A549 (cell line): ENCODE measurements around the gene RCBTB2.

Source experiments
- ELK1 ChIP-seq: fragments of 150-350 bp; IDR thresholded peaks from 2 replicates; pipeline ENCODE4 v1.6.1; 2014; ENCODE audit warnings: low read depth, mild to moderate bottlenecking, low read length
- POLR2A ChIP-seq: IDR thresholded peaks from 2 replicates; pipeline ENCODE4 v1.6.1; 2012; ENCODE audit warnings: mild to moderate bottlenecking, low read length
- TF ChIP-seq, protein P1 (sequence below): fragments of >200 bp; sonication (Bioruptor Twin); formaldehyde crosslinking; IDR thresholded peaks from 3 replicates; pipeline ENCODE4 v1.5.1; 2016

DNA sequence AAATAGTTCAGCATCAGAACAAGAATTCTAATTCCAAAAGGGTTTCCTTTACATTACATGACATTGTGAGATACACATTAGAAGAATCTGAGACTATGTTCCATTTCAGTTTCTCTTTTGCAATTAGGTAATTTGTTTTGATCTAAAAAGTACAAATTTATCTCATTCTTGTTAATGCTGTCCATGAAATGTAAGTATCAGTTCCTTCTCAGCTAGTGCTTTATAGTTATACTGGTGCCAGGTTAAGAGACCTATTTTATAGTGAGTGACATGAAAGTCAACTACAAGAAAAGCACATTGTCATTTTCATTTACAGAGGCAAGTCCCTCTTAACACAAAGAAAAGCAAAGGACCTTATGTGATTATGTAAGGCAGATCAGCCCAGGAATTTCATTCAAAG is 43.9 kb downstream of the RCBTB2 start:
- TF ChIP-seq, protein P1, sequence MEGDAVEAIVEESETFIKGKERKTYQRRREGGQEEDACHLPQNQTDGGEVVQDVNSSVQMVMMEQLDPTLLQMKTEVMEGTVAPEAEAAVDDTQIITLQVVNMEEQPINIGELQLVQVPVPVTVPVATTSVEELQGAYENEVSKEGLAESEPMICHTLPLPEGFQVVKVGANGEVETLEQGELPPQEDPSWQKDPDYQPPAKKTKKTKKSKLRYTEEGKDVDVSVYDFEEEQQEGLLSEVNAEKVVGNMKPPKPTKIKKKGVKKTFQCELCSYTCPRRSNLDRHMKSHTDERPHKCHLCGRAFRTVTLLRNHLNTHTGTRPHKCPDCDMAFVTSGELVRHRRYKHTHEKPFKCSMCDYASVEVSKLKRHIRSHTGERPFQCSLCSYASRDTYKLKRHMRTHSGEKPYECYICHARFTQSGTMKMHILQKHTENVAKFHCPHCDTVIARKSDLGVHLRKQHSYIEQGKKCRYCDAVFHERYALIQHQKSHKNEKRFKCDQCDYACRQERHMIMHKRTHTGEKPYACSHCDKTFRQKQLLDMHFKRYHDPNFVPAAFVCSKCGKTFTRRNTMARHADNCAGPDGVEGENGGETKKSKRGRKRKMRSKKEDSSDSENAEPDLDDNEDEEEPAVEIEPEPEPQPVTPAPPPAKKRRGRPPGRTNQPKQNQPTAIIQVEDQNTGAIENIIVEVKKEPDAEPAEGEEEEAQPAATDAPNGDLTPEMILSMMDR: no peak
- TF ChIP-seq POLR2A (no peak), ELK1 (no peak)
